Tibial nerve (tissue), 4 donors: Measurements from ENCODE around the gene RCC2.

Source experiments
- CTCF ChIP-seq, 5 experiments: fragments of 200-600 bp in 3 of 5; fragments of 450-650 bp in 2 of 5; sonication (generic) in 3 of 5; IDR thresholded peaks; one replicate each; pipeline ENCODE4 v1.5.1; 2016 to 2019; ENCODE audit warnings: antibody characterized with exemption in 5 of 5, mild to moderate bottlenecking in 3 of 5, moderate library complexity in 2 of 5
- EP300 ChIP-seq, 2 donors: sonication (generic); formaldehyde crosslinking; IDR thresholded peaks; one replicate each; pipeline ENCODE4 v1.6.1; 2017; ENCODE audit warnings: antibody characterized with exemption in 2 of 2, mild to moderate bottlenecking in 1 of 2

GRCh38 chr1:17414022-17414421 lies 25.5 kb downstream of the RCC2 start:
- TF ChIP-seq EP300 (IDR thresholded peaks at IDR 0.05) (no peak), CTCF (IDR thresholded peaks at IDR 0.05) (no peak)
